GM19328 (cell line): ENCODE results near the gene PRKN.
"Not testable (repeated sequence)": the region's sequence is repeated elsewhere in the genome, so short reads cannot be mapped to it uniquely, and the experiment has no call there.

Source experiments
- ATAC-seq: cut with Tn5 transposase; IDR thresholded peaks from one replicate; pipeline ENCODE4 v1.9.1; 2021; ENCODE audit warnings: mild to moderate bottlenecking, moderate library complexity; ENCODE audit not compliant: unreplicated experiment

Gene PRKN

DNA sequence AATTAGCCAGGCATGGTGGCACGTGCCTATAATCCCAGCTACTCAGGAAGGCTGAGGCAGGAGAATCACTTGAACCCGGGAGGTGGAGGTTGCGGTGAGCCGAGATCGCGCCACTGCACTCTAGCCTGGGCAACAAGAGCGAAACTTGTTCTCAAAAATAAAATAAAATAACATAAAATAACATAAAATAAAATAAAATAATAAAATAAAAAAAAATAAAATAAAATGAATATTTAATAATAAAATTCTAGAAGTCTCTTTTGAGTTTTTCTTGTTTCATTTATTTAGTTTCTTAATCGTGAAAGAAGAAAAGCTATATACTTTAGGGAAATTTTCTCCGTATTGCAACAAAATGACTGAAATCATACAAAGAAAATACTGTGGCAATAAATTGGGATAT, 841.0 kb downstream of the PRKN start:
- ATAC-seq = not testable (repeated sequence)

- no peak for ATAC-seq
These were observed 842.8 kb downstream of the PRKN start for GRCh38 chr6:161884782-161885181.

DNA sequence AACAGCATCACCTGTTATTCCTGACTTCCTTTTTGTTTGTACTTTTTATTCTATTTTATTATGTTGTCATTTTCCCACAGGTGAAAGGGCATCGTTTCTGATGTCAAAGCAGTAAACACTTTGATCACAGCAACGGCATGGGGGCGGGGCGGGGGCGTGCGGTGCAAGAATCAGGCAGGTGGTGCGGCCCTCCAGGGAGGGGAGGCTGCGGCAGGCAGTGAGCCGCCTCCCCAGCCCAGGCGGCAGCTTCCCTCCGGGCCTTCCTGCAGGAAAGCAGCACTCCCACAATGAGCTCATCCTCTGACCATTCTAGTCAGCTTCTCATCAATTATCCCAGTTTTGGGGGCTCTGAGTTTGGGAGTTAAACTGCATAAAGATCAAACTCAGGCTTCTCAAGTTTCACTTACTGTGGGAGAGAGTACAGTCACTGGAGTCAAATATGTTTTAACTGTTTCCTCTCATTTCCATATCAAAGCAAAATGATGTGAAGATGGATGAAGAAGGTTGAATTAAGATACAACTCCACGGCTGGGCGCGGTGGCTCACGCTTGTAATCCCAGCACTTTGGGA, 845.3 kb downstream of the PRKN start:
- ATAC-seq = no peak

DNA sequence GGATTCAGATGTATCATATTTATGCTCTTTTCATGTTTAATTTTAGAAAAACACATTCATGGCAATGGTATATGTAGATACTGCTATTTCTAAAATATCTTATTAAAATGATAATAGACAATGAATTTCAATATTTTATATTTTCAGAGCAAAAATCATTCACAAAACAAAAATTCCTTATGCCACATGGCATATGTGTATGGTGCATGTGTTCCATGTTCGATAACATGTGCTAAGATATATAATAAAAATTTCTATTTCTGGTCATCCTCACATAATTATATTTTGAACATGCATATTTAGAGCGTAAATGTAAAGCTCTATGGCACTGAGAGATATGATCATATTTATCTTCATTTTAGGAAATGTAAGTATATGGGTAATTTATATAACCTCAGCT, 847.5 kb downstream of the PRKN start:
- no peak for ATAC-seq

DNA sequence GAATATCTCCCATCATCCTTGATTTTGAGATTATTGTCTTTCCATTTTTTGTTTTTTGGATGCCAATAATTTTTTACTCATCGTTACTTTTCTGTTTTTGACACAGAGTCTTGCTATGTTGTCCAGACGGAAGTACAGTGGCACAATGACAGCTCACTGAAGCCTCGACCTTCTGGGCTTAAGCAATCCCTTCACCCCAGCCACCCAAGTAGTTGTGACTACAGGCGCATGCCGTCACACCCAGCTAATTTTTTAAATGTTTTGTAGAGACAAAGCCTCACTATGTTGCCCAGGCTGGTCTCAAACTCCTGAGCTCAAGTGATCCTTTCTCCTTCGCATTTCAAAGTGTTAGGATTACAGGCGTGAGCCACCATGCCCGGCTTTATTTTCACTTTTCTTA, 851.3 kb downstream of the PRKN start:
- no peak for ATAC-seq

DNA sequence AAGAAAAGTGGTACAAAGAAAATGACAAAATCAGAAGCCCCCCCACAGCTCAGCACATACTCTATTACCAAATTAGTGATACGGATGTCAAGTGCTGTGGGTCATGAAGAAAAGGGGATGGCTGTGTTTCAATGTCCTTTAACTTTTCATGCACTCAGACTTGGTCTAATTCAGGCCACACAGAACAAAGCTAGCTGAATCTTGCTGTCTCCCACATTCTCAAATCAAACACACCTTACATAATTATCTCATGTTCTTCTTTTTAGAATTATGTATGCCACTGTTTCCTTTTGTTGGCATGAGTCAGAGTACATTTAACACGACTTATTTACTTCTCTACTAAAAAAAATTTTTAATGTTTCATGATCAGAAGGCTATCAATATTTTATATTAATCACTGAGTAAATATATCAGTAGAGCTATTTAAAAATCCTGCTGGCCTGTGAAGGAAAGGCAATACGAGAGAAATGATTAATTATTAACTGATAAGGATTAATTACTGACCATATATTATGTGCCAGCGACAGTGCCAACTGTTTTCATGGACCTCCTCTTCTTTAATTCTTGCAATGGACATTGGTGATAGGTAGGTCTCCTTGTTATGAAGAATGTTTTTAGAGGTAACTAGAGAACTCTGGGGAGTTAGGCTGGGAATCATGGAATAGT, 857.2 kb downstream of the PRKN start:
- no peak for ATAC-seq

- no peak for ATAC-seq
These were observed 858.1 kb downstream of the PRKN start for GRCh38 chr6:161869491-161869890.

- no peak for ATAC-seq
These were observed 861.0 kb downstream of the PRKN start for GRCh38 chr6:161866570-161866969.

DNA sequence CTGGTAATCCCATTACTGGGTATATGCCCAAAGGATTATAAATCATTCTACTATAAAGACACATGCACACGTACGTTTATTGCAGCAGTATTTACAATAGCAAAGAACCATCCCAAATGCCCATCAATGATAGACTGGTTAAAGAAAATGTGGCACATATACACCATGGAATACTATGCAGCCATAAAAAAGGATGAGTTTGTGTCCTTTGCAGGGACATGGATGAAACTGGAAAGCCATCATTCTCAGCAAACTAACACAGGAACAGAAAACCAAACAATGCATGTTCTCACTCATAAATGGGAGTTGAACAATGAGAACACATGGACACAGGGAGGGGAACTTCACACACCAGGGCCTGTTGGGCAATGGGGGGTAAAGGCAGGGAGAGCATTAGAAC, 866.5 kb downstream of the PRKN start:
- ATAC-seq = not testable (repeated sequence)

GRCh38 chr6:161853657-161854056, 873.9 kb downstream of the PRKN start:
- ATAC-seq = no peak

DNA sequence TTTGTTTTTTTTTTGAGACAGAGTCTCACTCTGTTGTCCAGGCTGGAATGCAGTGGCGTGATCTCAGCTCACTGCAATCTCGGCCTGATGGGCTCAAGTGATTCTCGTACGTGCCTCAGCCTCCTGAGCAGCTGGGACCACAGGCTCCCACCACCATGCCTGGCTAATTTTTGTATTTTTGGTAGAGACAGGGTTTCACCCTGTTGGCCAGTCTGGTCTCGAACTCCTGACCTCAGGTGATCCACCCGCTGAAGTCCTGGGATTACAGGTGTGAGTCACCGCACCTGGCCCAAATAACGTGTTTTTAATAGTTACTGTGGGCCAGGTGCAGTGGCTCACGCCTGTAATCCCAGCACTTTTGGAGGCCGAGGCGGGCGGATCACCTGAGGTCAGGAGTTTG, 876.1 kb downstream of the PRKN start:
- ATAC-seq = not testable (repeated sequence)

DNA sequence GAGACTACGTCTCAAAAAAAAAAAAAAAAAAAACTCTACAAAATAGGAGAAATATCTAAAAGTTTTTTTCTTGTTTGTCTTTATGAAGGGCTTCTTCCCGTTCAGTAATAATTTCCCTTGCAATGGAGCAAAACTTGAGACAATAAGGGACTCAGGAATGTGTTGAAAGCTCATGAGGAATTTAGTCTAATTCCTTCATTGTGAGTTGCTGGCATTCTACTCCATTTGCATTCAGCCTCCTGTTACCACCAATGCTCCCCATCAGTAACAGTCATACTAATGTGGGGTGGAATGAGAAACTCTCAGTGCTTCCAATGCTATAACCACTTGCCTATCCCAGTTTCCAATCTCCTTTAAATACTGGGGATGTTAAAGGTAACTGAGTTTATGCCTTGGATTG, 877.0 kb downstream of the PRKN start:
- no peak for ATAC-seq

- no peak for ATAC-seq
These were observed 879.9 kb downstream of the PRKN start for GRCh38 chr6:161847628-161848027.

GRCh38 chr6:161844804-161845203, 882.8 kb downstream of the PRKN start:
- no peak for ATAC-seq

GRCh38 chr6:161843066-161843465, 884.5 kb downstream of the PRKN start:
- no peak for ATAC-seq

DNA sequence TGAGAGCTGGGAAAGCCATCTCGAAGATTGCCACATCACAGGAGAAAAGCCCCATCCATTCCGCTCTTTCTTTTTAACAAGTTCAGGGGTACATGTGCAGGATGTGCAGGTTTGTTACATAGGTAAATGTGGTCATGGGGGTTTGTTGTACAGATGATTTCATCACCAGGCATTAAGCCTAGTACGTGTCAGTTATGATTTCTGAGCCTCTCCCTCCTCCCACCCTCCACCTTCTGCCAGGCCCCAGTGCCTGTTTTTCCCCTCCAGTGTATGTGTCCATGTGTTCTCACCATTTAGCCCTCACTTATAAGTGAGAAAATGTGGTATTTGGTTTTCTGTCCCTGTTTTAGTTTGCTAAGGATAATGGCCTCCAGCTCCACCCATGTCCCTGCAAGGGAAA, 887.2 kb downstream of the PRKN start:
- ATAC-seq = no peak

- no peak for ATAC-seq
These were observed 889.1 kb downstream of the PRKN start for GRCh38 chr6:161838306-161839035.

- ATAC-seq = no peak
These were observed 889.7 kb downstream of the PRKN start for GRCh38 chr6:161837854-161838253.

DNA sequence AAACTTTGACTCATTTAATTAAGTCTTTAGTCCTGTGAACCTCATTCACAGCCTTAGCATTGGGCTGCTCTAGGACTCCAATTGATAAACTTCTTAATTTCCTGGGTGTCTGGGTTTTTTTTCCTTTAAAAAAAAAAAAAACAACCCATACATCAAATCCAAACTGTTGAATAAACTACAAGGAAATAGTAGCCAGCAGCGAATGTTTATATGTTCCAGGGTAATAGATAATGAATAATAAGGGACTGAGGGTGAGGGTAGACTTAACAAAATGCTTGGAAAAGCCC, 890.2 kb downstream of the PRKN start:
- no peak for ATAC-seq

DNA sequence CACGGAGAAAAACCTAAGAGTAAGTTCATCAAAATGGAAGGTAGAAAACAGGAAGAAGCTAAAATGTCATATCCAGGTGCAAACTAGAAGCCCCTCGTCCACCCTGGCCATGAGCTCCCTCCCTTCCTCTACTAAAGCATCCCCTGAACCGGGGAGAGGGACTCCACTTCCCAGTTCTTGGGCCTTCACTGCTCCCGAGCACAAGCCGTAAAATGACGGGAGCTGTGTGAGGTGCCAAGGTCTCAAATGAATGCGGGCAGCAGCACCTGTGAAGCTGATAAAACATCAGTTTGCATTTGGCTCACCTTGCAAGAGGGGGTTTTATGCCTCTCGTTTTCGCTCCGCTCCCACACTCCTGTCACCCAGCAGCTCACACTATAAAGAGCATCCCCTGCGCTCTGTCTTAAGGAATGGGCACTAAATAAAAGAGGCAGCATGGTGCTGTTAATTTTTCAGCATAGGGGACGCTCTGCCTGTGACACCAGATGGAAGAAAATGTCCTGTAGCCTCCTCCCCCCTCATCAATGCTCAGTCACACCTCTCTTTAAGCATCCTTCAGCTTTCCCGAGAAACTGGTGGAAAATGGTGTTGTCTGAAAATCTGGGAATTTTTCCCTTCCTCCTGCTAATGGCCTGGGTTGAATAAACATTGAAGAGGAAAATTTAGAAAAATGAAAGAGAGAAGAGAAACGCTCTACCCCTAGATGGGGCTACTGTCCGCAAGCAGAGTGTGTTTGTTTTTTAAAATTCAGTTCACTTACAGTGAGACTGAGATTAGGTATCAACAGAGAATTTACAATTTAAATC, 890.7 kb downstream of the PRKN start:
- no peak for ATAC-seq

DNA sequence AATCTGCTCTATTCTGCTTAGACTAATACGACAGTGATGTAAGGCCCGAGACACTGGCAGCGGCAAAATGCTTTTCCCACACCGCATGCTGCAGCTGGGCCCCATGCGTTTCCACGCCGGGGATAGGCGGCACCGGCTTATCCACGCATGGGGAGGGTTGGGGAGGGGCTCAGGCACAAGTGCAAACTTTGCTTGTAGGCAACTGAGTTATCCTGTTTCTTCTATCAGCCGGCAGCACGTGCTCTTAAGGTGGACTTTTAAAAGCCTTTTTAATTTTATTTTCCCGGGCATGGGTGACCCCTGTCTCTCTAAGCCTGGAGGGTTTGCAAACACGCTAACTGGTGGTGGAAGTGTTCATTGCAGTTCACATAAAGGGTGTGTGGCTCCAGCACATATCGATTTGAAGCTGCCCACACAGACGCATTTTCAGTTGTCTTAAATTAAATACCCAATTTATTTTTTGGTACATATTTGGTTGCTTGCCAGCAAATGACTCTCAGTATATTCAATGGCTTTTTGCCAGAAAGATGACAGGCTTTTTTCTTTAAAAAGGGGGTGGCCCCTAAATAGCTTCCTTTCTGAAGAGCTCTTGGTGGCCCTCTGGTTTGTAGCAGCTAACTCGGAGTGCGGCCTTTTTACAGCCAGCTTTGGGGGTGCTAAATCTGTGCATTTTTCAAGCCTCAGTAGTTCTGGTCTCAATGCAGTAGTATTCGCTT, 891.9 kb downstream of the PRKN start:
- no peak for ATAC-seq
